Measurements from ENCODE around the gene NEK5. TPM values are rescaled to one million over a fixed set of nuclear protein-coding genes. Genes with fewer than 3 reads are reported as not detected.

The NEK5 gene
- total and polyA plus RNA-seq, 2 donors (not counting 3 experiments of a cell fraction or from before 2014, with no cell fraction given), result 0.03 to 0.18 TPM

DNA sequence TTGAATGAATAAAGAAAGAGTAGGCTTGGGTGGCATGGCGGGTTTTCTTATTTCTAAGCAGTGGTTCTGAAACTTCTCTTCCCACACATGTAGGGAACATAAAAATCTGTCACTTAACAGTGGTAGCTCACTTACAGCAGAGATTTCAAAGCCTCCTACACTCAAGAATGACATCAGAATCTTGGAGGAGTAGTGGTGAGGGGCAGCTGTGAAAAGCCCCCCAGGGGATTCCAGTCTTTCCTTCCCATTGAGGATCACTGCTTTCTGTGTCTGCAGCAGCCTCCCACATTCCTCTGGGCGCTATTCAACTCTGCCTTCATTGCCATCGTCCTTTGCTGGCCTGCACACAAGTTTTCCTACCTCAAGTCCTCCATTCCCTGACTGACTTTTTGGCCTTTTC is 8.6 kb upstream of the NEK5 start:
- Histone ChIP-seq H3K9ac (replicated peaks; ENCODE audit: extremely low read depth, insufficient read depth, low read length) (no peak overlapping the region), H3K9me3 (replicated peaks; ENCODE audit: control insufficient read depth, insufficient read depth, low read length) (no peaks in the 10 kb centered on the region), H2AFZ (ENCODE audit: low read depth, low read length) (no peak overlapping the region), H4K20me1 (replicated peaks; ENCODE audit: control insufficient read depth, extremely low read depth, insufficient read depth, low read length) (no peaks in the 10 kb centered on the region), H3K36me3 (ENCODE audit: control insufficient read depth in 2 of 2, extremely low read depth in 1 of 2, insufficient read depth in 2 of 2, low read length in 2 of 2) (no peaks in the 10 kb centered on the region), H3K9me1 (replicated peaks; ENCODE audit: control insufficient read depth, extremely low read depth, insufficient read depth, low read length) (no peaks in the 10 kb centered on the region), H3K4me1 (ENCODE audit: control insufficient read depth, extremely low read depth, insufficient read depth, low read length) (no peaks in the 10 kb centered on the region), H3K27ac (ENCODE audit: insufficient read depth, low read depth, low read length) (no peak overlapping the region), H3K27me3 (ENCODE audit: control insufficient read depth in 2 of 2, insufficient read depth in 2 of 2, low read length in 2 of 2) (no peaks in the 10 kb centered on the region), H3K4me2 (ENCODE audit: insufficient read depth, low read length) (no peak overlapping the region), H3K4me3 (replicated peaks in 1 of 3; ENCODE audit: insufficient read depth in 1 of 3, low read depth in 1 of 3, low read length in 3 of 3) (no peak overlapping the region), H3K79me2 (ENCODE audit: control insufficient read depth, insufficient read depth, low read length) (no peaks in the 10 kb centered on the region)
- POLR2A ChIA-PET, result no interaction called here
- CTCF ChIA-PET, result no interaction called here
- intact Hi-C loops (cut with micrococcal nuclease) (no loop called here), dilution Hi-C loops (cut with MboI; ENCODE audit: extremely low pct_ligation_motif_present, low sequenced_read_pairs) (no loop called here)
- no TSS peak for BruUV-seq (replicated peaks)
- TF ChIP-seq MYC (IDR thresholded peaks at IDR 0.05; ENCODE audit: low read depth, low read length), result no peak
- no peak for TF ChIP-seq GATA2 (IDR thresholded peaks at IDR 0.05; ENCODE audit: insufficient read depth, insufficient read length, low read depth, low read length)
- TF ChIP-seq JUN (IDR thresholded peaks at IDR 0.05; ENCODE audit: borderline replicate concordance, insufficient read depth, insufficient read length, low read depth), result no peak
- TF ChIP-seq, protein P1, sequence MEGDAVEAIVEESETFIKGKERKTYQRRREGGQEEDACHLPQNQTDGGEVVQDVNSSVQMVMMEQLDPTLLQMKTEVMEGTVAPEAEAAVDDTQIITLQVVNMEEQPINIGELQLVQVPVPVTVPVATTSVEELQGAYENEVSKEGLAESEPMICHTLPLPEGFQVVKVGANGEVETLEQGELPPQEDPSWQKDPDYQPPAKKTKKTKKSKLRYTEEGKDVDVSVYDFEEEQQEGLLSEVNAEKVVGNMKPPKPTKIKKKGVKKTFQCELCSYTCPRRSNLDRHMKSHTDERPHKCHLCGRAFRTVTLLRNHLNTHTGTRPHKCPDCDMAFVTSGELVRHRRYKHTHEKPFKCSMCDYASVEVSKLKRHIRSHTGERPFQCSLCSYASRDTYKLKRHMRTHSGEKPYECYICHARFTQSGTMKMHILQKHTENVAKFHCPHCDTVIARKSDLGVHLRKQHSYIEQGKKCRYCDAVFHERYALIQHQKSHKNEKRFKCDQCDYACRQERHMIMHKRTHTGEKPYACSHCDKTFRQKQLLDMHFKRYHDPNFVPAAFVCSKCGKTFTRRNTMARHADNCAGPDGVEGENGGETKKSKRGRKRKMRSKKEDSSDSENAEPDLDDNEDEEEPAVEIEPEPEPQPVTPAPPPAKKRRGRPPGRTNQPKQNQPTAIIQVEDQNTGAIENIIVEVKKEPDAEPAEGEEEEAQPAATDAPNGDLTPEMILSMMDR (IDR thresholded peaks at IDR 0.05; ENCODE audit: extremely low read depth in 1 of 2, insufficient read depth in 1 of 2, low read depth in 1 of 2, low read length in 2 of 2), result no peak
- no peak for TF ChIP-seq POLR2A (IDR thresholded peaks at IDR 0.05; ENCODE audit: low read depth, low read length)
- TF ChIP-seq, protein P2, sequence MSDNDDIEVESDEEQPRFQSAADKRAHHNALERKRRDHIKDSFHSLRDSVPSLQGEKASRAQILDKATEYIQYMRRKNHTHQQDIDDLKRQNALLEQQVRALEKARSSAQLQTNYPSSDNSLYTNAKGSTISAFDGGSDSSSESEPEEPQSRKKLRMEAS (IDR thresholded peaks at IDR 0.05; ENCODE audit: insufficient read depth, insufficient read length), result no peak
- DNase-seq (ENCODE audit: low read depth, low spot score), result no peak
- FAIRE-seq, result no peak

GRCh38 chr13:52136763-52137162 is 7.9 kb upstream of the NEK5 start:
- H3K4me1 ChIP-seq (ENCODE audit: control insufficient read depth, extremely low read depth, insufficient read depth, low read length), result no peaks in the 10 kb centered on the region
- no peak overlapping the region for H3K9ac ChIP-seq (replicated peaks; ENCODE audit: extremely low read depth, insufficient read depth, low read length)
- no peak overlapping the region for H3K4me3 ChIP-seq (replicated peaks in 1 of 3; ENCODE audit: insufficient read depth in 1 of 3, low read depth in 1 of 3, low read length in 3 of 3)
- intact Hi-C loops (cut with micrococcal nuclease), result no loop called here
- BruUV-seq (replicated peaks), result no TSS peak
- CTCF ChIA-PET, result no interaction called here
- no peak for DNase-seq (ENCODE audit: low read depth, low spot score)
- no peaks in the 10 kb centered on the region for H3K9me1 ChIP-seq (replicated peaks; ENCODE audit: control insufficient read depth, extremely low read depth, insufficient read depth, low read length)
- H3K36me3 ChIP-seq (ENCODE audit: control insufficient read depth in 2 of 2, extremely low read depth in 1 of 2, insufficient read depth in 2 of 2, low read length in 2 of 2), result no peaks in the 10 kb centered on the region
- no peaks in the 10 kb centered on the region for H4K20me1 ChIP-seq (replicated peaks; ENCODE audit: control insufficient read depth, extremely low read depth, insufficient read depth, low read length)
- H3K27ac ChIP-seq (ENCODE audit: insufficient read depth, low read depth, low read length), result no peak overlapping the region
- H3K79me2 ChIP-seq (ENCODE audit: control insufficient read depth, insufficient read depth, low read length), result no peaks in the 10 kb centered on the region
- TF ChIP-seq FOS (IDR thresholded peaks at IDR 0.05; ENCODE audit: borderline replicate concordance, insufficient read depth, low read length) (no peak), POLR2AphosphoS5 (IDR thresholded peaks at IDR 0.05; ENCODE audit: insufficient read depth, low read depth, low read length) (no peak), JUN (IDR thresholded peaks at IDR 0.05; ENCODE audit: borderline replicate concordance, insufficient read depth, insufficient read length, low read depth) (no peak), POLR2A (IDR thresholded peaks at IDR 0.05; ENCODE audit: low read depth, low read length) (no peak), MYC (IDR thresholded peaks at IDR 0.05; ENCODE audit: low read depth, low read length) (no peak), GATA2 (IDR thresholded peaks at IDR 0.05; ENCODE audit: insufficient read depth, insufficient read length, low read depth, low read length) (no peak)
- TF ChIP-seq, protein P1 (IDR thresholded peaks at IDR 0.05; ENCODE audit: extremely low read depth in 1 of 2, insufficient read depth in 1 of 2, low read depth in 1 of 2, low read length in 2 of 2), result no peak
- TF ChIP-seq, protein P2 (IDR thresholded peaks at IDR 0.05; ENCODE audit: insufficient read depth, insufficient read length), result no peak
- no peaks in the 10 kb centered on the region for H3K27me3 ChIP-seq (ENCODE audit: control insufficient read depth in 2 of 2, insufficient read depth in 2 of 2, low read length in 2 of 2)
- H2AFZ ChIP-seq (ENCODE audit: low read depth, low read length), result no peak overlapping the region
- no peaks in the 10 kb centered on the region for H3K9me3 ChIP-seq (replicated peaks; ENCODE audit: control insufficient read depth, insufficient read depth, low read length)
- POLR2A ChIA-PET, result interaction anchor here (0.9 kb wide), 1 partner anchor 43 kb away, joined by 3 read pairs; no protein-coding TSS in a partner anchor
- no peak for FAIRE-seq
- H3K4me2 ChIP-seq (ENCODE audit: insufficient read depth, low read length), result no peak overlapping the region
- dilution Hi-C loops (cut with MboI; ENCODE audit: extremely low pct_ligation_motif_present, low sequenced_read_pairs), result no loop called here

Measured in endothelial cell of umbilical vein (primary cell).